T-helper 1 cell treated with Interleukin-12 subunit alpha and Interleukin-12 subunit beta and Interleukin-4 antibody, amounts not matched to agents 30 μg/mL and 1 μg/mL, for 36 hours (primary cell): ENCODE data around the gene ATP11A.

Source experiments
- H3K27ac Mint-ChIP-seq: one replicate; pipeline ENCODE4 v1.8.0; 2021; ENCODE audit warnings: mild to moderate bottlenecking, mixed read lengths
- H3K27me3 Mint-ChIP-seq: one replicate; pipeline ENCODE4 v1.8.0; 2021; ENCODE audit warnings: low read depth, mixed read lengths
- H3K36me3 Mint-ChIP-seq: one replicate; pipeline ENCODE4 v1.8.0; 2021; ENCODE audit warnings: low read depth, mixed read lengths
- H3K4me1 Mint-ChIP-seq: one replicate; pipeline ENCODE4 v1.8.0; 2021; ENCODE audit warnings: low read depth, mixed read lengths
- H3K4me3 Mint-ChIP-seq: one replicate; pipeline ENCODE4 v1.8.0; 2021; ENCODE audit warnings: mild to moderate bottlenecking, moderate library complexity, mixed read lengths
- H3K9me3 Mint-ChIP-seq: one replicate; pipeline ENCODE4 v1.8.0; 2021; ENCODE audit warnings: mixed read lengths

ATP11A gene

GRCh38 chr13:112693831-112694497 lies 4.1 kb downstream of the ATP11A start:
- H3K27ac Mint-ChIP-seq, result no peak overlapping the region
- H3K27me3 Mint-ChIP-seq, result no peaks in the 10 kb centered on the region

GRCh38 chr13:112695121-112695520 lies 5.3 kb downstream of the ATP11A start:
- Mint-ChIP-seq H3K9me3 (no peaks in the 10 kb centered on the region), H3K27ac (no peak overlapping the region), H3K36me3 (peaks cover 3% of the 10 kb centered on the region), H3K4me1 (peaks cover 39% of the 10 kb centered on the region), H3K4me3 (no peak overlapping the region), H3K27me3 (no peaks in the 10 kb centered on the region)

More at GRCh38 chr13:112693831-112694497, 4.1 kb downstream of the ATP11A start:
- peaks cover 36% of the 10 kb centered on the region for H3K4me1 Mint-ChIP-seq
- peaks cover 2% of the 10 kb centered on the region for H3K36me3 Mint-ChIP-seq
- no peak overlapping the region for H3K4me3 Mint-ChIP-seq
- H3K9me3 Mint-ChIP-seq, result no peaks in the 10 kb centered on the region

- H3K27me3 Mint-ChIP-seq, result no peaks in the 10 kb centered on the region
- peaks cover 3% of the 10 kb centered on the region for H3K36me3 Mint-ChIP-seq
- no peak overlapping the region for H3K4me3 Mint-ChIP-seq
- H3K4me1 Mint-ChIP-seq, result peaks cover 37% of the 10 kb centered on the region
- no peaks in the 10 kb centered on the region for H3K9me3 Mint-ChIP-seq
- H3K27ac Mint-ChIP-seq, result no peak overlapping the region
Measured at GRCh38 chr13:112696001-112696868, 6.4 kb downstream of the ATP11A start.

- Mint-ChIP-seq H3K27me3 (no peaks in the 10 kb centered on the region), H3K4me1 (peaks cover 30% of the 10 kb centered on the region), H3K4me3 (no peak overlapping the region), H3K27ac (no peak overlapping the region), H3K36me3 (peaks cover 3% of the 10 kb centered on the region), H3K9me3 (no peaks in the 10 kb centered on the region)
Measured at GRCh38 chr13:112696869-112697465, 7.1 kb downstream of the ATP11A start.

- peaks cover 21% of the 10 kb centered on the region for H3K4me1 Mint-ChIP-seq
- no peak overlapping the region for H3K4me3 Mint-ChIP-seq
- H3K27me3 Mint-ChIP-seq, result no peaks in the 10 kb centered on the region
- H3K27ac Mint-ChIP-seq, result no peak overlapping the region
- H3K36me3 Mint-ChIP-seq, result peaks cover 3% of the 10 kb centered on the region
- no peaks in the 10 kb centered on the region for H3K9me3 Mint-ChIP-seq
Measured at GRCh38 chr13:112697756-112698655, 8.2 kb downstream of the ATP11A start.

- H3K27ac Mint-ChIP-seq, result no peak overlapping the region
- no peaks in the 10 kb centered on the region for H3K27me3 Mint-ChIP-seq
- peaks cover 20% of the 10 kb centered on the region for H3K4me1 Mint-ChIP-seq
- no peak overlapping the region for H3K4me3 Mint-ChIP-seq
- H3K36me3 Mint-ChIP-seq, result peaks cover 3% of the 10 kb centered on the region
- H3K9me3 Mint-ChIP-seq, result no peaks in the 10 kb centered on the region
Measured at GRCh38 chr13:112699322-112699918, 9.6 kb downstream of the ATP11A start.

GRCh38 chr13:112700291-112701060 lies 10.6 kb downstream of the ATP11A start:
- no peak overlapping the region for H3K4me3 Mint-ChIP-seq
- H3K27me3 Mint-ChIP-seq, result no peaks in the 10 kb centered on the region
- H3K27ac Mint-ChIP-seq, result no peak overlapping the region
- no peaks in the 10 kb centered on the region for H3K9me3 Mint-ChIP-seq
- peaks cover 3% of the 10 kb centered on the region for H3K36me3 Mint-ChIP-seq
- peaks cover 18% of the 10 kb centered on the region for H3K4me1 Mint-ChIP-seq

GRCh38 chr13:112702341-112702985 lies 12.6 kb downstream of the ATP11A start:
- Mint-ChIP-seq H3K4me1 (peaks cover 21% of the 10 kb centered on the region), H3K4me3 (no peak overlapping the region), H3K36me3 (peaks cover 3% of the 10 kb centered on the region), H3K27ac (no peak overlapping the region), H3K9me3 (no peaks in the 10 kb centered on the region), H3K27me3 (no peaks in the 10 kb centered on the region)

- H3K4me3 Mint-ChIP-seq, result no peak overlapping the region
- H3K4me1 Mint-ChIP-seq, result peaks cover 21% of the 10 kb centered on the region
- no peak overlapping the region for H3K27ac Mint-ChIP-seq
- no peaks in the 10 kb centered on the region for H3K9me3 Mint-ChIP-seq
- H3K27me3 Mint-ChIP-seq, result no peaks in the 10 kb centered on the region
- peaks cover 2% of the 10 kb centered on the region for H3K36me3 Mint-ChIP-seq
Measured at GRCh38 chr13:112702986-112703379, 13.1 kb downstream of the ATP11A start.

GRCh38 chr13:112703449-112704284 lies 13.8 kb downstream of the ATP11A start:
- H3K4me1 Mint-ChIP-seq, result peaks cover 20% of the 10 kb centered on the region

GRCh38 chr13:112704308-112705145 lies 14.7 kb downstream of the ATP11A start:
- H3K4me3 Mint-ChIP-seq, result no peak overlapping the region
- H3K9me3 Mint-ChIP-seq, result no peaks in the 10 kb centered on the region
- no peaks in the 10 kb centered on the region for H3K27me3 Mint-ChIP-seq
- no peak overlapping the region for H3K27ac Mint-ChIP-seq
- no peaks in the 10 kb centered on the region for H3K36me3 Mint-ChIP-seq
- peaks cover 15% of the 10 kb centered on the region for H3K4me1 Mint-ChIP-seq

More at GRCh38 chr13:112703449-112704284, 13.8 kb downstream of the ATP11A start:
- H3K27me3 Mint-ChIP-seq, result no peaks in the 10 kb centered on the region
- no peaks in the 10 kb centered on the region for H3K9me3 Mint-ChIP-seq
- peaks cover 1% of the 10 kb centered on the region for H3K36me3 Mint-ChIP-seq
- no peak overlapping the region for H3K27ac Mint-ChIP-seq
- no peak overlapping the region for H3K4me3 Mint-ChIP-seq
